Measurements from ENCODE around the gene C1orf174. TPM values are rescaled to one million over a fixed set of nuclear protein-coding genes. Genes with fewer than 3 reads are reported as not detected.

Gene C1orf174
- total RNA-seq, 1 donor from 2014 or later, result 25.8 TPM

DNA sequence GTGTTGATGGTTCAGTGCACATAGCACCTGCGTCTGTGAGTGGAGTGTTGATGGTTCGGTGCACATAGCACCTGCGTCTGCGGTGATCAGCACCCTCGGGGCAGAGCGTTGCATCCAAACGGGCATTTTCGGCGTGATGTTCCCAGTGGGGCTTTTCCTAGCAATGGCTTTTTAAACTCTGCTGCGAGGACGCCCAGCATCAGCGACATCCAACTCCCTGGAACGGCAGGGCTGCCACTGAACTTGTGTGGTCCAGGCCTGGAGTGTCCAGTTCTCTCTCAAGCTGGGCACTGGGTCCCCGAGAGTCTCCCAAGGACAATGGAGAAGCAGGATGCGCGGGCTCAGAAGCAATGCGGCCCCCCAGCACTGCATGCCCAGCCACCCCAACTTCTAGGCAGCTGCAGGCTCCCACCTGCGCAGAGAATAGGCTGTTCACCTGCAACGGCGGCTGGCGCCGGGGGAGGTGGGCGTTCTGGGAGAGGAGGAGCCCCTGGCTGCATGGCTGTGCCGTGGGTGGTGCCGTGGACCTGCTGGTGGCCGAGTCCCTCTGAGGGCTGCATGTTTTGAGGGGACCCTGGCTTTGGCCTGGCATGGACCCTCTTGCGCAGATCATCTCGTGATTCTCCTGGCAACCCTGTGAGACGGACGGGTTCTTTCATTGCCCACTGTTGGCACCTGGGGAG lies 10.1 kb upstream of the C1orf174 start:
- no peaks in the 10 kb centered on the region for H3K36me3 Mint-ChIP-seq
- peak in 1 of 2 experiments; percentile 8 for DNase-seq (ENCODE audit: low spot score in 2 of 2, unreplicated experiment in 2 of 2)
- H3K27ac Mint-ChIP-seq, result no peak overlapping the region
- no peaks in the 10 kb centered on the region for H3K9me3 Mint-ChIP-seq
- TF ChIP-seq CTCF (IDR thresholded peaks at IDR 0.05; ENCODE audit: unreplicated experiment), result no peak
- no peak overlapping the region for H3K4me3 Mint-ChIP-seq
- H3K4me1 Mint-ChIP-seq, result peaks cover 4% of the 10 kb centered on the region
- peaks cover 34% of the 10 kb centered on the region for H3K27me3 Mint-ChIP-seq (ENCODE audit: low read depth)

- peaks cover 34% of the 10 kb centered on the region for H3K27me3 Mint-ChIP-seq (ENCODE audit: low read depth)
- no peaks in the 10 kb centered on the region for H3K36me3 Mint-ChIP-seq
- peaks cover 4% of the 10 kb centered on the region for H3K4me1 Mint-ChIP-seq
- no peak for DNase-seq (ENCODE audit: low spot score in 2 of 2, unreplicated experiment in 2 of 2)
- H3K9me3 Mint-ChIP-seq, result no peaks in the 10 kb centered on the region
- no peak for TF ChIP-seq CTCF (IDR thresholded peaks at IDR 0.05; ENCODE audit: unreplicated experiment)
- H3K4me3 Mint-ChIP-seq, result no peak overlapping the region
- H3K27ac Mint-ChIP-seq, result no peak overlapping the region
These were observed 9.5 kb upstream of the C1orf174 start for GRCh38 chr1:3909615-3910014.

DNA sequence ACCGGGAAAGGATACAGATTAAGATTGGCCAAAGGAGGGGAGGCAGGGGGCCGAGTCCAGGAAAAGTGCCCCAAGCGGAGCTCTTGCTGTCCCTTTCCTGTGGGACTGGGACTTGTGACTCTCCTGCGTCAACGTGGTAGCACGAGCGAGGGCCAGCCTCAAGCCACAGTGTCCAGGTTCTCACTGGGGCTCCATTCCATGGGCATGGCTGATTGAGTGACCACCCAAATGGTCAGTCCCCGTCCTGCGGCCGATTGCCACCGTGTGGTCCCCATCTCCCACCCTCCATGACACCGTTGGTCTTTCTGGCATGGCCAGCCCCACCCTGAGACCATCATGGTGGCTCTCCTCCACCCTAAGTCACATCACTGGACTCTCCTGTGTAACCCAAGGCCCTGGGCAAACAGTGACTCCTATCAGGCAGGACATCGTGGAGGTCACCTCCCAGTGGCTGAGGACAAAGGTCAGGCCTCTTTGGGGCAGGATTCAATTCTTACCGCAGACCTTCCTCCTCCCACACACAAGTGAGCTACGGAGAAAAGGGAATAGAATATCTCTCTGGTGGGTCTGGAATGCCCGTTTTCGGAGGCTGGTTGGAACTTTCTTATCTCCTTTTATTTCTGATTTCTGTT lies 8.9 kb upstream of the C1orf174 start:
- H3K27ac Mint-ChIP-seq, result no peak overlapping the region
- H3K4me3 Mint-ChIP-seq, result no peak overlapping the region
- no peak for DNase-seq (ENCODE audit: low spot score in 2 of 2, unreplicated experiment in 2 of 2)
- H3K36me3 Mint-ChIP-seq, result no peaks in the 10 kb centered on the region
- H3K9me3 Mint-ChIP-seq, result no peaks in the 10 kb centered on the region
- H3K27me3 Mint-ChIP-seq (ENCODE audit: low read depth), result peaks cover 34% of the 10 kb centered on the region
- peaks cover 4% of the 10 kb centered on the region for H3K4me1 Mint-ChIP-seq
- no peak for TF ChIP-seq CTCF (IDR thresholded peaks at IDR 0.05; ENCODE audit: unreplicated experiment)

- Mint-ChIP-seq H3K4me3 (no peak overlapping the region), H3K9me3 (no peaks in the 10 kb centered on the region), H3K27ac (no peak overlapping the region), H3K27me3 (ENCODE audit: low read depth) (peaks cover 34% of the 10 kb centered on the region), H3K4me1 (peaks cover 6% of the 10 kb centered on the region), H3K36me3 (no peaks in the 10 kb centered on the region)
- no peak for TF ChIP-seq CTCF (IDR thresholded peaks at IDR 0.05; ENCODE audit: unreplicated experiment)
- DNase-seq (ENCODE audit: low spot score in 2 of 2, unreplicated experiment in 2 of 2), result no peak
These were observed 7.6 kb upstream of the C1orf174 start for GRCh38 chr1:3907621-3908165.

- H3K4me3 Mint-ChIP-seq, result no peak overlapping the region
- no peak for TF ChIP-seq CTCF (IDR thresholded peaks at IDR 0.05; ENCODE audit: unreplicated experiment)
- H3K4me1 Mint-ChIP-seq, result peaks cover 6% of the 10 kb centered on the region
- no peaks in the 10 kb centered on the region for H3K9me3 Mint-ChIP-seq
- no peak overlapping the region for H3K27ac Mint-ChIP-seq
- H3K36me3 Mint-ChIP-seq, result no peaks in the 10 kb centered on the region
- peaks cover 32% of the 10 kb centered on the region for H3K27me3 Mint-ChIP-seq (ENCODE audit: low read depth)
- DNase-seq (ENCODE audit: low spot score in 2 of 2, unreplicated experiment in 2 of 2), result no peak
These were observed 7.0 kb upstream of the C1orf174 start for GRCh38 chr1:3907031-3907534.
